Astrocyte of the cerebellum (primary cell): ENCODE measurements around the gene THSD4.

Experiments
- DNase-seq: peaks from one replicate; pipeline ENCODE4 v3.0.0-alpha.2; 2011; ENCODE audit warnings: low read depth
- H3K4me3 ChIP-seq: 2 replicates; pipeline ENCODE4 v1.5.1; 2011; ENCODE audit warnings: mild to moderate bottlenecking, low read depth, low read length, moderate library complexity
- CTCF ChIP-seq: IDR thresholded peaks from 2 replicates; pipeline ENCODE4 v1.5.1; 2012; ENCODE audit warnings: low read length, low read depth, moderate library complexity, mild to moderate bottlenecking; ENCODE audit errors: missing control alignments
- in situ Hi-C: cut with HindIII; loops from 2 replicates; pipeline ENCODE4 v1.10.0; 2017; ENCODE audit warnings: low sequenced_read_pairs

THSD4 gene

GRCh38 chr15:71413419-71413818, 298.1 kb downstream of the THSD4 start:
- in situ Hi-C loops = no loop called here
- TF ChIP-seq CTCF = no peak
- DNase-seq = no peak
- H3K4me3 ChIP-seq = no peak overlapping the region

DNA sequence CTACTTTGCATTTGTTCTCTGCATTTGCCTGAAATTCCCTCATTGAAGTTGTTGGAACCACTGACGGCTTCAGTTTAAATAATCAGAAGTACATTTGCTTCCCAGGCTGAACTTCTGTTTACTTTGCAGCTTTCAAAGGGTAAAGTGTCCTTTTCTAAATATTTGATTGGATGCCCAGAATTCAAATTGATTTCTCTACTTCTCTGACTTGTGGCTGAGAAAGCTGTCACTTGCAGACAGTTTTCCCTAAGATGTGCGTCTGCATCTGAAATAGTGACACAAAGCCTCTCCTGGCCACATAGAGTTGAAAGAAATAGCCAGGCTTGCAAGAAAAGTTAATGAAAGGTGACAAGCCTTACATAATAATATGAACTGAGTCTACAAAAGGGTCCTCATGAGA, 299.6 kb downstream of the THSD4 start:
- no peak for TF ChIP-seq CTCF
- in situ Hi-C loops = no loop called here
- DNase-seq = no peak
- H3K4me3 ChIP-seq = no peak overlapping the region

GRCh38 chr15:71422530-71423259, 307.4 kb downstream of the THSD4 start:
- DNase-seq = no peak

DNA sequence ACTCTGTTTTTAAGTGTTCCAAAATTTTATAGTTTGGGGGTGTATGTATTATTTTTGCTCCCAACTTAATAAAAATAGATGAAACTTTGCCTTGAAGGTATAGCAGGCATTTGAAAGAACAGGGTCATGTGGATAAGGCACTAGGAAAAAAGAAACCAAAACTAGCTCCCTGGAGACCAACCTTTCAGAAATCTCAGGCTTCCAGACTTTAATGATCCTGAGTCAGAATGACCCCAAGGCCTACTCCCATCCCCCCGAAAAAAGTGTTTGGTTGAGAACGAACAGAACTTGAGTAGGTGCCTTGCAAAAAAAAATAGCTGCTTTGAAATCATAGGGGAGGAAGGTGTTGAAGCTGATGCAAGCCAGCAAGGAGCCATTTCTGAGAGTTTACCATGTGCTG, 309.5 kb downstream of the THSD4 start:
- in situ Hi-C loops = loop anchor here (25.0 kb wide), 1 partner anchor 312 kb away; the partner anchor contains the start of gene THSD4
- DNase-seq = no peak
- TF ChIP-seq CTCF = no peak

More at GRCh38 chr15:71422530-71423259, 307.4 kb downstream of the THSD4 start:
- H3K4me3 ChIP-seq = no peak overlapping the region
- no peak for TF ChIP-seq CTCF
- in situ Hi-C loops = no loop called here

GRCh38 chr15:71425388-71425787, 310.1 kb downstream of the THSD4 start:
- in situ Hi-C loops = loop anchor here (25.0 kb wide), 1 partner anchor 313 kb away; the partner anchor contains the start of gene THSD4
- DNase-seq = no peak
- H3K4me3 ChIP-seq = no peak overlapping the region
- TF ChIP-seq CTCF = no peak

More for the DNA sequence above, 309.5 kb downstream of the THSD4 start:
- H3K4me3 ChIP-seq = no peak overlapping the region

- DNase-seq = no peak
- no peak overlapping the region for H3K4me3 ChIP-seq
- in situ Hi-C loops = loop anchor here (25.0 kb wide), 1 partner anchor 314 kb away; the partner anchor contains the start of gene THSD4
- no peak for TF ChIP-seq CTCF
These were observed 311.5 kb downstream of the THSD4 start for GRCh38 chr15:71426792-71427191.
